Hepatocyte (in vitro differentiated cells): ENCODE data around the gene METRN.

Experiments used
- EZH2 ChIP-seq: fragments of 200-600 bp; sonication (generic); IDR thresholded peaks from 2 replicates; pipeline ENCODE4 v1.6.1; 2016; ENCODE audit warnings: antibody characterized with exemption, mild to moderate bottlenecking, borderline replicate concordance
- EZH2phosphoT487 ChIP-seq: fragments of 200-600 bp; sonication (generic); IDR thresholded peaks from one replicate; pipeline ENCODE4 v1.6.1; 2018; ENCODE audit warnings: antibody characterized with exemption, mild to moderate bottlenecking, low read depth, moderate library complexity; ENCODE audit not compliant: unreplicated experiment, severe bottlenecking
- TF ChIP-seq, protein P1 (sequence below): fragments of 200-600 bp; sonication (generic); IDR thresholded peaks from 2 replicates; pipeline ENCODE4 v1.5.1; 2016; ENCODE audit warnings: antibody characterized with exemption, mild to moderate bottlenecking; ENCODE audit not compliant: poor library complexity

DNA sequence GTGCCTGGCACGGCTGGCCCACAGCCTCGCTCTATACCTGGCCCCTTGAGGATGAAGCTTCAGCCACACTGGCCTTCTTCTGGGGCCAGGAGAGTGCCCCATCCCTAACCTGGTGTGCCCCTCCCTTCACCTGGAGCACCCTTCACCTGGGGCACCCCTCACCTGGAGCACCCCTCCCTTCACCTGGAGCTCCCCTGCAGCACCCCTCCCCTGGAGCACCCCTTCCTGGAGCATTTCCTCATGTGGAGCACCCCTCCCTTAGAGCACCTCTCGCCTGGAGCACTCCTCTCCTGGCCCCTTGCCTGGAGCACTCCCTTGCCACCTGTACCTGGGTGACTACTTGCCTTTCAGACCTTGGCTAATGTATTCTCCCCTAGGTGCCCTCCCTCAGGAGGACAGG lies 6.9 kb upstream of the METRN start:
- TF ChIP-seq EZH2: no peak
- TF ChIP-seq, protein P1, sequence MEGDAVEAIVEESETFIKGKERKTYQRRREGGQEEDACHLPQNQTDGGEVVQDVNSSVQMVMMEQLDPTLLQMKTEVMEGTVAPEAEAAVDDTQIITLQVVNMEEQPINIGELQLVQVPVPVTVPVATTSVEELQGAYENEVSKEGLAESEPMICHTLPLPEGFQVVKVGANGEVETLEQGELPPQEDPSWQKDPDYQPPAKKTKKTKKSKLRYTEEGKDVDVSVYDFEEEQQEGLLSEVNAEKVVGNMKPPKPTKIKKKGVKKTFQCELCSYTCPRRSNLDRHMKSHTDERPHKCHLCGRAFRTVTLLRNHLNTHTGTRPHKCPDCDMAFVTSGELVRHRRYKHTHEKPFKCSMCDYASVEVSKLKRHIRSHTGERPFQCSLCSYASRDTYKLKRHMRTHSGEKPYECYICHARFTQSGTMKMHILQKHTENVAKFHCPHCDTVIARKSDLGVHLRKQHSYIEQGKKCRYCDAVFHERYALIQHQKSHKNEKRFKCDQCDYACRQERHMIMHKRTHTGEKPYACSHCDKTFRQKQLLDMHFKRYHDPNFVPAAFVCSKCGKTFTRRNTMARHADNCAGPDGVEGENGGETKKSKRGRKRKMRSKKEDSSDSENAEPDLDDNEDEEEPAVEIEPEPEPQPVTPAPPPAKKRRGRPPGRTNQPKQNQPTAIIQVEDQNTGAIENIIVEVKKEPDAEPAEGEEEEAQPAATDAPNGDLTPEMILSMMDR: no peak
- no peak for TF ChIP-seq EZH2phosphoT487
